ENCODE measurements around the gene RCSD1.

The RCSD1 gene

GRCh38 chr1:167698313-167698712, 68.3 kb downstream of the RCSD1 start:
- no peak for TF ChIP-seq CTCF (conservative IDR thresholded peaks at IDR 0.05; ENCODE audit: control insufficient read depth, insufficient read depth, low read depth, low read length)
- no peak overlapping the region for H3K4me3 ChIP-seq (ENCODE audit: control insufficient read depth, low read depth, low read length)
- no peak for DNase-seq (ENCODE audit: low read depth)

- no peak for TF ChIP-seq CTCF (conservative IDR thresholded peaks at IDR 0.05; ENCODE audit: control insufficient read depth, insufficient read depth, low read depth, low read length)
- no peak for DNase-seq (ENCODE audit: low read depth)
- no peak overlapping the region for H3K4me3 ChIP-seq (ENCODE audit: control insufficient read depth, low read depth, low read length)
Observed at GRCh38 chr1:167701510-167701909, 71.5 kb downstream of the RCSD1 start.

GRCh38 chr1:167703557-167703956, 73.5 kb downstream of the RCSD1 start:
- DNase-seq (ENCODE audit: low read depth): no peak
- no peak for TF ChIP-seq CTCF (conservative IDR thresholded peaks at IDR 0.05; ENCODE audit: control insufficient read depth, insufficient read depth, low read depth, low read length)

GRCh38 chr1:167704715-167705114, 74.7 kb downstream of the RCSD1 start:
- DNase-seq (ENCODE audit: low read depth): no peak
- no peak overlapping the region for H3K4me3 ChIP-seq (ENCODE audit: control insufficient read depth, low read depth, low read length)
- TF ChIP-seq CTCF (conservative IDR thresholded peaks at IDR 0.05; ENCODE audit: control insufficient read depth, insufficient read depth, low read depth, low read length): no peak

More at GRCh38 chr1:167703557-167703956, 73.5 kb downstream of the RCSD1 start:
- H3K4me3 ChIP-seq (ENCODE audit: control insufficient read depth, low read depth, low read length): no peak overlapping the region

GRCh38 chr1:167705250-167705649, 75.2 kb downstream of the RCSD1 start:
- DNase-seq (ENCODE audit: low read depth): no peak
- TF ChIP-seq CTCF (conservative IDR thresholded peaks at IDR 0.05; ENCODE audit: control insufficient read depth, insufficient read depth, low read depth, low read length): no peak
- no peak overlapping the region for H3K4me3 ChIP-seq (ENCODE audit: control insufficient read depth, low read depth, low read length)

- no peak for DNase-seq (ENCODE audit: low read depth)
- no peak overlapping the region for H3K4me3 ChIP-seq (ENCODE audit: control insufficient read depth, low read depth, low read length)
- no peak for TF ChIP-seq CTCF (conservative IDR thresholded peaks at IDR 0.05; ENCODE audit: control insufficient read depth, insufficient read depth, low read depth, low read length)
Observed at GRCh38 chr1:167706363-167706762, 76.3 kb downstream of the RCSD1 start.
